VCaP (cell line): ENCODE results near the gene CEP164.

Experiments used
- H3K27ac ChIP-seq: fragments of 450-650 bp; 2 replicates; pipeline ENCODE4 v1.5.1; 2017
- CTCF ChIP-seq: fragments of 450-650 bp; conservative IDR thresholded peaks from 2 replicates; pipeline ENCODE4 v1.5.1; 2017; ENCODE audit warnings: mild to moderate bottlenecking, moderate library complexity

Gene CEP164

GRCh38 chr11:117316197-117316961 is 11.3 kb upstream of the CEP164 start, which contains the start of gene BACE1:
Gene BACE1, minus strand, starts transcription at chr11:117316256. Its CDS starts 461 bp downstream, at chr11:117315795.
- peak within 1 kb of the TSS; percentile 79 for H3K27ac ChIP-seq
- peak; percentile 65 for TF ChIP-seq CTCF

- H3K27ac ChIP-seq = no peak overlapping the region
- no peak for TF ChIP-seq CTCF
These were observed 8.9 kb upstream of the CEP164 start for GRCh38 chr11:117318738-117319137.

GRCh38 chr11:117319214-117319840 is 8.3 kb upstream of the CEP164 start:
- H3K27ac ChIP-seq = no peak overlapping the region

GRCh38 chr11:117327255-117327566 is 443 bp upstream of the CEP164 start:
- H3K27ac ChIP-seq = peak overlapping the region; percentile 84

More at GRCh38 chr11:117319214-117319840, 8.3 kb upstream of the CEP164 start:
- TF ChIP-seq CTCF = no peak

- no peak for TF ChIP-seq CTCF
- peak overlapping the region; percentile 84 for H3K27ac ChIP-seq
These were observed 839 bp downstream of the CEP164 start for GRCh38 chr11:117328375-117329010.

- TF ChIP-seq CTCF = no peak
- no peak overlapping the region for H3K27ac ChIP-seq
These were observed 5.2 kb downstream of the CEP164 start for GRCh38 chr11:117332843-117333242.

- no peak overlapping the region for H3K27ac ChIP-seq
- no peak for TF ChIP-seq CTCF
These were observed 6.3 kb downstream of the CEP164 start for GRCh38 chr11:117333917-117334316.

- H3K27ac ChIP-seq = no peak overlapping the region
- no peak for TF ChIP-seq CTCF
These were observed 7.2 kb downstream of the CEP164 start for GRCh38 chr11:117334896-117335295.
